ENCODE data around the gene HOXB4.

HOXB4 gene

DNA sequence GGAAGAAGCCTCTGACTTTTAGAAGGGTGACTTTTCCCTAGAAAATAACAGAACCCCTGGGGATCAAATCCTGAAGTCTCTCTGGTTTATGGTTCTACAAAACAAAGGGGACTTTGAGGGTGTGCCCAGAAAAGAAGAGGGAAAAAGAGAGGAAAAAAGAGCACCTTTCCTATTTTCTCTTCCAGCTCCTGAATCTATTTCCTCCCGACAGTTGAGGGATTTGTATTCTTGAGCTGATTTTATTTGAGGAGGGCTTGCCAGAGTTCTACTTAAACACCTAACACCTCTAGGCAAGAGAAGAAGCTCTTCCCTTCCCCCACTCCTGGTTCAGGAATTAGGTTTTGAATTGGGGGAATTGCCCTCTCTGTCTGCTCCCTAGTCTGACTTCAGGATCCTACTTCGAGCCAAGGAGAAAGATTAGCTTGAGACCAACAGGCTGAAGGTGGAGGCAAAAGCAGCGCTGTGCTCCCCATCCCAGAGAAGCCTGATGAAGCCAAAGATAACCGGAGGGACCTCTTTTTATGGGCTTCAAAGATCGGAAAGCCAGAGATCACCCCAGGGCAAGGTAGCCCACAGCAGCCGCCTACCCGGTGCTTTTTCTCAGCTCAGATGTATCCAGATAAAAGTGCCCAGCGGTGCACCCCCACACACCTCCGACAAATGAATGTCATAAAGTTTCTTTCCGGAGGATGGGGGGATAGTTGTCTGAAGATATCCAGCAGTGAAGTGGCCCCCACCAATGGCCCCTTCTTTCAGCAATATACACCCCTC, 11.1 kb upstream of the HOXB4 start:
- H3K36me3 ChIP-seq (ENCODE audit: control insufficient read depth, insufficient read depth, low read length): no peaks in the 10 kb centered on the region
- H3K4me3 ChIP-seq (ENCODE audit: low read depth, low read length): no peak overlapping the region
- no peak overlapping the region for H3K4me2 ChIP-seq (ENCODE audit: low read length)
- no peaks in the 10 kb centered on the region for H3K27me3 ChIP-seq (ENCODE audit: control insufficient read depth, insufficient read depth, low read length)
- H3K9ac ChIP-seq: no peak overlapping the region
- H3K27ac ChIP-seq: no peak overlapping the region
- no peaks in the 10 kb centered on the region for H3K9me3 ChIP-seq (ENCODE audit: control insufficient read depth, low read length)
- H2AFZ ChIP-seq: no peak overlapping the region
- TF ChIP-seq, protein P1, sequence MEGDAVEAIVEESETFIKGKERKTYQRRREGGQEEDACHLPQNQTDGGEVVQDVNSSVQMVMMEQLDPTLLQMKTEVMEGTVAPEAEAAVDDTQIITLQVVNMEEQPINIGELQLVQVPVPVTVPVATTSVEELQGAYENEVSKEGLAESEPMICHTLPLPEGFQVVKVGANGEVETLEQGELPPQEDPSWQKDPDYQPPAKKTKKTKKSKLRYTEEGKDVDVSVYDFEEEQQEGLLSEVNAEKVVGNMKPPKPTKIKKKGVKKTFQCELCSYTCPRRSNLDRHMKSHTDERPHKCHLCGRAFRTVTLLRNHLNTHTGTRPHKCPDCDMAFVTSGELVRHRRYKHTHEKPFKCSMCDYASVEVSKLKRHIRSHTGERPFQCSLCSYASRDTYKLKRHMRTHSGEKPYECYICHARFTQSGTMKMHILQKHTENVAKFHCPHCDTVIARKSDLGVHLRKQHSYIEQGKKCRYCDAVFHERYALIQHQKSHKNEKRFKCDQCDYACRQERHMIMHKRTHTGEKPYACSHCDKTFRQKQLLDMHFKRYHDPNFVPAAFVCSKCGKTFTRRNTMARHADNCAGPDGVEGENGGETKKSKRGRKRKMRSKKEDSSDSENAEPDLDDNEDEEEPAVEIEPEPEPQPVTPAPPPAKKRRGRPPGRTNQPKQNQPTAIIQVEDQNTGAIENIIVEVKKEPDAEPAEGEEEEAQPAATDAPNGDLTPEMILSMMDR (IDR thresholded peaks at IDR 0.05): no peak
- H3K79me2 ChIP-seq: no peaks in the 10 kb centered on the region
- no peaks in the 10 kb centered on the region for H3K4me1 ChIP-seq

DNA sequence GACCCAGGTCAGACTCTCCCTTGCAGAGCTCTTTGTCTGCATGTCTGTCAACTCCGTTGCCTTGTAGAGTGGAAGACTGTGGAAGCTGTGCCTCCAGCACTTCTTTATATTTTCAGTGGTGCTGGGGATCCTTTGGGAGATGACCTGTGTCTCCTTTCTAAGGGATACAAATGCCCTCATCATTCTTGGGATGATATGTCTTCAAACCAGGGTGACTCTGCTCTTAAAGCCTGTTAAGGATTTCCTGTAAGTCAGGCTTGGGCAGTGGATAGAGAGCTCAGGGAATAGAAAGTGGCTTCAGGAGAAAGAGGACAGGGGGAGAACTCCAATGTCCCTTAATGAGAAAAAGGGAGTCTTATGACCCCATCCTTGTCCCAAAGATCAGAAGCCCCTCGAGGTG, 10.4 kb upstream of the HOXB4 start:
- no peak overlapping the region for H3K4me3 ChIP-seq (ENCODE audit: low read depth, low read length)

GRCh38 chr17:48588074-48588415, 9.9 kb upstream of the HOXB4 start:
- TF ChIP-seq, protein P1 (IDR thresholded peaks at IDR 0.05): no peak
- Histone ChIP-seq H3K9ac (no peak overlapping the region), H3K9me3 (ENCODE audit: control insufficient read depth, low read length) (no peaks in the 10 kb centered on the region), H3K27ac (no peak overlapping the region), H2AFZ (no peak overlapping the region), H3K79me2 (no peaks in the 10 kb centered on the region), H3K36me3 (ENCODE audit: control insufficient read depth, insufficient read depth, low read length) (no peaks in the 10 kb centered on the region), H3K4me2 (ENCODE audit: low read length) (peak overlapping the region; percentile 40), H3K4me3 (ENCODE audit: low read depth, low read length) (no peak overlapping the region), H3K27me3 (ENCODE audit: control insufficient read depth, insufficient read depth, low read length) (no peaks in the 10 kb centered on the region), H3K4me1 (no peaks in the 10 kb centered on the region)

More for the DNA sequence above, 10.4 kb upstream of the HOXB4 start:
- H3K4me2 ChIP-seq (ENCODE audit: low read length): no peak overlapping the region
- no peak overlapping the region for H3K27ac ChIP-seq
- TF ChIP-seq, protein P1 (IDR thresholded peaks at IDR 0.05): no peak
- H3K4me1 ChIP-seq: no peaks in the 10 kb centered on the region
- no peaks in the 10 kb centered on the region for H3K36me3 ChIP-seq (ENCODE audit: control insufficient read depth, insufficient read depth, low read length)
- H3K27me3 ChIP-seq (ENCODE audit: control insufficient read depth, insufficient read depth, low read length): no peaks in the 10 kb centered on the region
- no peaks in the 10 kb centered on the region for H3K9me3 ChIP-seq (ENCODE audit: control insufficient read depth, low read length)
- no peak overlapping the region for H3K9ac ChIP-seq
- no peak overlapping the region for H2AFZ ChIP-seq
- no peaks in the 10 kb centered on the region for H3K79me2 ChIP-seq

DNA sequence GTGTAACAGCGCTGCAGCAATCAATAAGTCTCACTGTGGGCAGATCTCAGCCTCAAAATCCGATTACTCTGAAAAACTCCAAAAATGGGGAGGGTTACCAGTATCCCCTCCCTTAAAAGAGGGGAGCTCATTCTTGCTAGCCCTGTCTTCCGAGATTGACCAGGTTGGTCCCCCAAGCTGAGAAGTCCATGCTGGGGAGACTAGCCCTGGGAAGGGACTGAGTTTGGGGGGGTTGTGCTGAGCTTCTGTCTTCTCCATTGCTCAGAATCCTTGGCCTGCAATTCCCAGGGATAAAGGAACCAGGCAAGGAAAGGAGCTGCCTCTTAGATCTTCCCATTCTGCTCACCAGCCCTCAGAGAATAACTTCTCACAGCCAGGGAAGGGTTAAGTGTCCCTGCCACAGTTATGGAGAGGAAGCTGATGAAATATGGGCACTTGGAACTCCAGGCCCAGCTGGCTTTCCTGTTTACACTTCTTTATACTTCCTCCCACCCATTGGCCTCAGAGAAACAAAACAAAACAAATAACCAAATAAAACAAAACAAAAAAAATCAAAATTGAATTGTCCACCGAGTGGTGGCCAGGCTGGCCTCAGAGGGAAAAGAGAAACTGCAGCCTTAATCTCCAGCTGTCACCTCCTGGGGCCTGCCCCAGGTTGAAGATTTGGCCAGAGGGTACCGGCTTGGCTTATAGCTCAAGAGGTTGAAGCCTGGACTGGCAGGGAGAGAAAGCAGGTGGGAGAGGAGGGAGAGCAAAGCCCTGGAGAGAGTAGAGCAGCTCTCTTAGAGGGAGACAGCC, 9.3 kb upstream of the HOXB4 start:
- Histone ChIP-seq H2AFZ (no peak overlapping the region), H3K27me3 (ENCODE audit: control insufficient read depth, insufficient read depth, low read length) (no peaks in the 10 kb centered on the region), H3K36me3 (ENCODE audit: control insufficient read depth, insufficient read depth, low read length) (no peaks in the 10 kb centered on the region), H3K9ac (no peak overlapping the region), H3K4me2 (ENCODE audit: low read length) (peak overlapping the region; percentile 40), H3K4me3 (ENCODE audit: low read depth, low read length) (no peak overlapping the region), H3K27ac (no peak overlapping the region), H3K4me1 (no peaks in the 10 kb centered on the region), H3K79me2 (no peaks in the 10 kb centered on the region), H3K9me3 (ENCODE audit: control insufficient read depth, low read length) (no peaks in the 10 kb centered on the region)
- TF ChIP-seq, protein P1 (IDR thresholded peaks at IDR 0.05): no peak

Measured in parathyroid adenoma (tissue), 2 donors.